ENCODE results near the gene PRDM2.

PRDM2 gene

DNA sequence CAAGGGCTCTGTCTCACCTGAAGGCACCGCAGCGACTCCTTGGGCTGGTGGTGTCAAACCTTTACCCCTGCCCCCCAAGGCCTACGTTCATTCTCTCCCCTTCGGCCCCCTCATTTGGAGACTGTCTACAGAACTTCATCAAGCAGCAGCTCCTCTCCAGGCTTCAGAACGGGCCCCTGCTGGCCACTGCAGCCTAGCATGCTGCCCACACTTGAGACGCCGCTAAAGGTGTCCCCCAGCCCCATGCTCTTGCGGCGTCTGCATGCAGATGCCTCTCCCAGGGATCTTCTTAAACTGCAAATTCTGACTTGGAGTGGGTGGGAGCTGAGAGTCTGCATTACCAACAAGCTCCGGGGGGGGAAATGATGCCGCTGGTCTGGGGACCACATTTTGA, 104.2 kb downstream of the PRDM2 start:
- DNase-seq (ENCODE audit: low spot score): no peak
- in situ Hi-C loops (cut with MboI; ENCODE audit: low sequenced_read_pairs, unreplicated experiment): loop anchor here (10.0 kb wide), 1 partner anchor 139 kb away; no protein-coding TSS in a partner anchor
- TF ChIP-seq, protein P1, sequence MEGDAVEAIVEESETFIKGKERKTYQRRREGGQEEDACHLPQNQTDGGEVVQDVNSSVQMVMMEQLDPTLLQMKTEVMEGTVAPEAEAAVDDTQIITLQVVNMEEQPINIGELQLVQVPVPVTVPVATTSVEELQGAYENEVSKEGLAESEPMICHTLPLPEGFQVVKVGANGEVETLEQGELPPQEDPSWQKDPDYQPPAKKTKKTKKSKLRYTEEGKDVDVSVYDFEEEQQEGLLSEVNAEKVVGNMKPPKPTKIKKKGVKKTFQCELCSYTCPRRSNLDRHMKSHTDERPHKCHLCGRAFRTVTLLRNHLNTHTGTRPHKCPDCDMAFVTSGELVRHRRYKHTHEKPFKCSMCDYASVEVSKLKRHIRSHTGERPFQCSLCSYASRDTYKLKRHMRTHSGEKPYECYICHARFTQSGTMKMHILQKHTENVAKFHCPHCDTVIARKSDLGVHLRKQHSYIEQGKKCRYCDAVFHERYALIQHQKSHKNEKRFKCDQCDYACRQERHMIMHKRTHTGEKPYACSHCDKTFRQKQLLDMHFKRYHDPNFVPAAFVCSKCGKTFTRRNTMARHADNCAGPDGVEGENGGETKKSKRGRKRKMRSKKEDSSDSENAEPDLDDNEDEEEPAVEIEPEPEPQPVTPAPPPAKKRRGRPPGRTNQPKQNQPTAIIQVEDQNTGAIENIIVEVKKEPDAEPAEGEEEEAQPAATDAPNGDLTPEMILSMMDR (IDR thresholded peaks at IDR 0.05; ENCODE audit: borderline replicate concordance, control extremely low read depth, extremely low read depth, insufficient read depth, missing control alignments): no peak

DNA sequence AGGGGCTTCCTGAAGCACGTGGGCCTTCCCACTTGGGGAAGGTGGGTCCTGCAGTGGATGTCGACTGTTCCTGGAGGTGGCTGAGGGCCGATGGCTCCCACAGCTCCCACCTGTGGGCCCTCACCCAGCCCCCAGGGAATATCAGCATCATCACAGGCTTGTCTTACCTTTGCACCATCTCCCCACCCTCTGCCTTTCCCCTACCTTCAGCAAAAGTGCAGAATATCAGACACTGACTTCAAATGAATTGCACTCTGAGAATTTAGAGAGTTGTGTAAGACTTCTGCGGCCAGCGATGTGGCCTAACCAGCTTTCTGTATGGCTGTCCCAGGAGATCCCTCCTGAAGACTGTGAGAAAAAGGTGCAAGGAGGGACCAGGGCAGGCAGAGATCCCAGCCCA, 105.4 kb downstream of the PRDM2 start:
- in situ Hi-C loops (cut with MboI; ENCODE audit: low sequenced_read_pairs, unreplicated experiment): loop anchor here (10.0 kb wide), 1 partner anchor 141 kb away; no protein-coding TSS in a partner anchor

DNA sequence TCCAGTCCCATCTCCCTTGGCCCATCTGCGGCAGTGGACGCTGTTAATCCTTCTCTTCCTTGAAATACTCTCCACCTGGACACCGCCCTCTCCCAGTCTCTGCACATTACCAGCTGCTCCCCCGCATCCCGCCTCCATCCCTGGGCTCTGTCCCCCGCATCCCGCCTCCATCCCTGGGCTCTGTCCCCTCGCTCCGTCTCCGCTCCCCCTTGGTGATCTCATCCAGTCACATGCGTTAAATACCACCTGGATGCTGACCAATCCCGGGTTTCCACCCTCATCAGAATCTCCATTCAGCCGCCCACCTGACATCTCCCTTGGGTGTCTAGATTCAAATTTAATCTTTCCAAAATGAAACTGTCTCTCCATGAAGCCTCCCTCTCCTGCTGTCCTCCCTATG, 106.1 kb downstream of the PRDM2 start:
- no peak for DNase-seq (ENCODE audit: low spot score)
- TF ChIP-seq, protein P1 (IDR thresholded peaks at IDR 0.05; ENCODE audit: borderline replicate concordance, control extremely low read depth, extremely low read depth, insufficient read depth, missing control alignments): no peak

More for the DNA sequence above, 105.4 kb downstream of the PRDM2 start:
- TF ChIP-seq, protein P1 (IDR thresholded peaks at IDR 0.05; ENCODE audit: borderline replicate concordance, control extremely low read depth, extremely low read depth, insufficient read depth, missing control alignments): no peak
- DNase-seq (ENCODE audit: low spot score): no peak

DNA sequence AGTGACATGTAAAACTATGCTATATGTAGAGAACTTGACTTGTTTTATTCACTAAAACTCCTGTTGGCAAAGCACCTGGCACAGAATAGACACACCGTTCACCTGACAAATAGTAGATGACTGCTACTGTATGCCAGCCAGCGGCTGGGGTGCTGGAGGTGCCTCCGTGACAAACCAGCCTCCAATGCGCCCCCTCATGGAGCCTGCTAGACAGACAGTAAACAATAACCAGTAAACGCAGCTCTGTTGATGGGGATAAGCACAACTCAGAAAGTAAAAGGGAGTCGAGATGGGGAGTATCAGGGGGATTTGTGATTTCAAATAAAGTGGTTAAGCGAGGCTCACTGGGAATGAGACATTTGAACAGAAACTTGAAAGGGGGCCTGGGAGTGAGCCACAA, 107.2 kb downstream of the PRDM2 start:
- DNase-seq (ENCODE audit: low spot score): peak; percentile 63
- in situ Hi-C loops (cut with MboI; ENCODE audit: low sequenced_read_pairs, unreplicated experiment): loop anchor here (10.0 kb wide), 1 partner anchor 142 kb away; no protein-coding TSS in a partner anchor

More for the DNA sequence above, 106.1 kb downstream of the PRDM2 start:
- in situ Hi-C loops (cut with MboI; ENCODE audit: low sequenced_read_pairs, unreplicated experiment): loop anchor here (10.0 kb wide), 1 partner anchor 141 kb away; no protein-coding TSS in a partner anchor

DNA sequence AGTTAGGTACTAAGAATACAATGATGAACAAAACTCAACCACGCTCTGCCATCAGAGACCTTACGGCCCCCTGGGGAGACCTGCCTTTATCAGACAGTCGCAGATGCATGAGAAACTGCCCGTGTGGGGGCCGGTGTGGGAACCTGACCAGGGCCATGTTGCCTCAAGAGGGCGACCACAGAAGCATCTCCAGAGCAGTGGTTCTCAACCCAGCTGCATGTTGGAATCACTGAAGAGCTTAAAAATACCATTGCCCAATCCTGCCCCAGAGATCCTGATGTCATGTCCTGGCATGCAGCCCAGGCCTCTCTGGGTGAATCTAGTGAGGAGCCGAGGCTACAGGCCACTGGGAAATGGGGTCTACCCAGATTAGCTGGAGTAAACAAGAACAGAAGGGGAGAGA, 108.7 kb downstream of the PRDM2 start:
- in situ Hi-C loops (cut with MboI; ENCODE audit: low sequenced_read_pairs, unreplicated experiment): loop anchor here (10.0 kb wide), 1 partner anchor 144 kb away; no protein-coding TSS in a partner anchor
- no peak for DNase-seq (ENCODE audit: low spot score)

More for the DNA sequence above, 107.2 kb downstream of the PRDM2 start:
- TF ChIP-seq, protein P1 (IDR thresholded peaks at IDR 0.05; ENCODE audit: borderline replicate concordance, control extremely low read depth, extremely low read depth, insufficient read depth, missing control alignments): peak; percentile 27

DNA sequence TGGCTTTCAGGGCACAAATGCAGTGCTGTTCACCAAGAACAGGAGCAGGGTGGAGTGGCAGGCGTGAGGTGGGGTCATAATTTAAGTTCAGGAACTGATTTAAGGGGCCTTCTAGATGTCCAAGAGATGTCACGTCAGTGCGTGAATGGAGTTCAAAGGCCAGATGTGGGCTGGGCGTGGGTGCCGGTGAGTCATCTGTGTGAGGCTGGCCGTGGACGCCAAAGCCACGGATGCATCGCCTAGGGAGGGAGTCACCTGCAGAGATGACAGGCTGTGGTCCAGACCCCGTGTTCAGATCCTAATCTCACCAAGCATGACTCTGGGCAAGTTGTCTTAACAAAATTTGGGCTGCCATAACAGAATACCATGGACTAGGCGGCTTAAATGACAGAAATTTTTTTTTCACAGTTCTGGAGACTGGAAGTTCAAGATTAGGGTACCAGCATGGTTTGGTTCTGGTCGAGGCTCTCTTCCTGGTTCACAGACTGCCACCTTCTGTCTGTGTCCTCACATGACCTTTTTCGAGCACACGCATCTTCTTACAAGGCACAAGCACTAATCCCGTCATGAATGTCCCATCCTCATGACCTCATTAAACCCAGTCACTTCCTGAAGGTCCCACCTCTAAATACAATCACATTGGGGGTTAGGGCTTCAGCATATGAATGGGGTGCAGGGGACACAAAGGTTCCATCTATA, 109.6 kb downstream of the PRDM2 start:
- TF ChIP-seq, protein P1 (IDR thresholded peaks at IDR 0.05; ENCODE audit: borderline replicate concordance, control extremely low read depth, extremely low read depth, insufficient read depth, missing control alignments): peak; percentile 6
- in situ Hi-C loops (cut with MboI; ENCODE audit: low sequenced_read_pairs, unreplicated experiment): loop anchor here (10.0 kb wide), 1 partner anchor 145 kb away; no protein-coding TSS in a partner anchor
- DNase-seq (ENCODE audit: low spot score): no peak

More for the DNA sequence above, 108.7 kb downstream of the PRDM2 start:
- TF ChIP-seq, protein P1 (IDR thresholded peaks at IDR 0.05; ENCODE audit: borderline replicate concordance, control extremely low read depth, extremely low read depth, insufficient read depth, missing control alignments): no peak

Measured in GM13976 (cell line).